Measurements from ENCODE around the gene RALGPS1.

GRCh38 chr9:127020036-127020801 is 105.6 kb downstream of the RALGPS1 start:
- TF ChIP-seq CTCF (conservative IDR thresholded peaks at IDR 0.05; ENCODE audit: low read length) = no peak
- no peak for TF ChIP-seq EZH2phosphoT487 (IDR thresholded peaks at IDR 0.05; ENCODE audit: borderline replicate concordance, low read depth, low read length)

All from OCI-LY7 (cell line).